GM10266 (cell line): Measurements from ENCODE around the gene MAS1L.

Experiments
- DNase-seq: peaks from one replicate; pipeline ENCODE4 v3.0.0; 2012; ENCODE audit errors: extremely low spot score
- TF ChIP-seq, protein P1 (sequence below): IDR thresholded peaks from 2 replicates; pipeline ENCODE4 v1.5.1; 2012; ENCODE audit warnings: mild to moderate bottlenecking, low read depth; ENCODE audit not compliant: control insufficient read depth, insufficient read depth; ENCODE audit errors: missing control alignments

MAS1L gene

DNA sequence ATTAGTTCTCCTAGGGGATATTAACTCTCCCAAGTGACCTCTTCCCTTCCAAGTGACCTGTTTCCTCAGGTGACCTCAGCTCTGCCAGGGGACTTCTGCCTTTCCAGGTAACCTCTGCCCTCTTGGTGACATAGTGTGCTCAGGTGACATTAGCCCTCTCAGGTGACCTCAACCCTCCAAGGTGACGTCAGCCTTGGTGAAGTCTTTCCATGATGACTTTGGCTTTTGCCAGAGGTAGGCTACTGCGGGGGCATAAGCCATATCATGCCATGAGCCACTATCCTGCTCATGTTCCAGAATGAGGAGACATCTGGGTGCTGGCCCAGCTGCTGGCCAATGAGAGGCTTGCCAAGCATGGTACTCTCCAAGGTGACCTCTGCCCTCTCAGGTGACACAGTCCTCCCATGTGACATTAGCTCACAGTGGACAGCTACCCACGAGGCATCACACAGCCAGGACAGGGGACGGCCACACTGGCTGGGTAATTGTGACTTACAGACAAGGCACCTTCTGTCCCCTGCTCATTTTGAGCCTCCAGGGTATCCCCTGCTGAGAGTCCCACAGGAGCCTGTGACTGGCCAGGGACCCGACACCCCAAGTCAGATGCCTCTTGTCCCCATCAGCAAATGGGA lies 40.7 kb upstream of the MAS1L start:
- no peak for DNase-seq
- TF ChIP-seq, protein P1, sequence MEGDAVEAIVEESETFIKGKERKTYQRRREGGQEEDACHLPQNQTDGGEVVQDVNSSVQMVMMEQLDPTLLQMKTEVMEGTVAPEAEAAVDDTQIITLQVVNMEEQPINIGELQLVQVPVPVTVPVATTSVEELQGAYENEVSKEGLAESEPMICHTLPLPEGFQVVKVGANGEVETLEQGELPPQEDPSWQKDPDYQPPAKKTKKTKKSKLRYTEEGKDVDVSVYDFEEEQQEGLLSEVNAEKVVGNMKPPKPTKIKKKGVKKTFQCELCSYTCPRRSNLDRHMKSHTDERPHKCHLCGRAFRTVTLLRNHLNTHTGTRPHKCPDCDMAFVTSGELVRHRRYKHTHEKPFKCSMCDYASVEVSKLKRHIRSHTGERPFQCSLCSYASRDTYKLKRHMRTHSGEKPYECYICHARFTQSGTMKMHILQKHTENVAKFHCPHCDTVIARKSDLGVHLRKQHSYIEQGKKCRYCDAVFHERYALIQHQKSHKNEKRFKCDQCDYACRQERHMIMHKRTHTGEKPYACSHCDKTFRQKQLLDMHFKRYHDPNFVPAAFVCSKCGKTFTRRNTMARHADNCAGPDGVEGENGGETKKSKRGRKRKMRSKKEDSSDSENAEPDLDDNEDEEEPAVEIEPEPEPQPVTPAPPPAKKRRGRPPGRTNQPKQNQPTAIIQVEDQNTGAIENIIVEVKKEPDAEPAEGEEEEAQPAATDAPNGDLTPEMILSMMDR, result no peak

DNA sequence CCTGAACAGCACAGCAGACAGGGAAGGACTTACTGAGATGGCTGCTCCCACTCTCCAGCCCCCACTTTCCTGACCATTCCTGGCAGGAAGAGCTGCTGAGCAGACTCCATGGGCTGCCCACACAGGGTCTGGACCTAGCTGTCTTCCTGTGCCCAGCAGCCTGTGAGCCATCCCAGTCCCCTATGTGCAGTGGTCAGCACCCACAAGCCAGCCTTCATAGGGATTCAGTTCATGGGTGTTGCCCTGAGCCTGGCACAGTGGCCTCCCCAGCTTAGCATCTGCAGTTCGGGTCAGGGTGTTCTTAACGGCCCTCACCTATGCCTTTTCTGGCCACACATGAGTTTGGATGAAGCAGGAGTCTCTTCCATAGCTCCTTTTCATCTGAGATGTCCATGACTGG lies 39.8 kb upstream of the MAS1L start:
- no peak for DNase-seq
- TF ChIP-seq, protein P1, result no peak

DNA sequence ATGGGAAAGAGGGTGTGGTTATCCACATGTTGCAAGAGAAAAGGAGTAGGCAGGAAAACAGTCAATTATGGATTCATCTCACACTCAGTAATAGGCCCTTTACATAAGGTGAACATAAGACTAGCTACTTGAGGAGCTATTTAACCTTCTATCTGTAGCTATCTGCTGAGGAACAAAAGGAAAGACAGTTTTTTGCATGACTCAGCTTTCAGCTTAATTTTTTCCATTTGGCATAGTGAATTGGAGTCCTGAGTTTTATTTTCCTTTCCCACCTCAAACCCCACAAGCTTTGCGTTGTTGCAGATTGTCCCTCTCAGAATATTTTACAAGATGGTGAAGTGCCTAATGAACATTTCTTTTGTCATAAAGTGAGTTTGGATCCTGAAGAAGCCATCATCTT lies 39.4 kb upstream of the MAS1L start:
- TF ChIP-seq, protein P1, result no peak
- no peak for DNase-seq

DNA sequence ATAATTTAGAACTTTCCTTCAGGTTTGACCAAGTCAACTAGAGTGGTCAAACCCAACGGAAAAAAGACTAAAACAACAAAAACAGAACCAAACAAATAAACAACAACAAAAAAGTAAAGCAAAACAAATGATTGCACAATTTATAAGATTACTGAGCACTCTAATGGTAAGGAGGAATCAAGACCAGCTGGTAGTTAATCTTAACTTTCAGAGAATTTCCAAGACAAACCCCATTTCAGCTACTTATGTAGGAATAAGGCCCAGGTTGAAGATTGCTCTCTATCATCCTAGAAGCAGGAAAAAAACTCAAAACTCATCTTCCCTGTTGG lies 37.5 kb upstream of the MAS1L start:
- TF ChIP-seq, protein P1, result no peak
- DNase-seq, result no peak

DNA sequence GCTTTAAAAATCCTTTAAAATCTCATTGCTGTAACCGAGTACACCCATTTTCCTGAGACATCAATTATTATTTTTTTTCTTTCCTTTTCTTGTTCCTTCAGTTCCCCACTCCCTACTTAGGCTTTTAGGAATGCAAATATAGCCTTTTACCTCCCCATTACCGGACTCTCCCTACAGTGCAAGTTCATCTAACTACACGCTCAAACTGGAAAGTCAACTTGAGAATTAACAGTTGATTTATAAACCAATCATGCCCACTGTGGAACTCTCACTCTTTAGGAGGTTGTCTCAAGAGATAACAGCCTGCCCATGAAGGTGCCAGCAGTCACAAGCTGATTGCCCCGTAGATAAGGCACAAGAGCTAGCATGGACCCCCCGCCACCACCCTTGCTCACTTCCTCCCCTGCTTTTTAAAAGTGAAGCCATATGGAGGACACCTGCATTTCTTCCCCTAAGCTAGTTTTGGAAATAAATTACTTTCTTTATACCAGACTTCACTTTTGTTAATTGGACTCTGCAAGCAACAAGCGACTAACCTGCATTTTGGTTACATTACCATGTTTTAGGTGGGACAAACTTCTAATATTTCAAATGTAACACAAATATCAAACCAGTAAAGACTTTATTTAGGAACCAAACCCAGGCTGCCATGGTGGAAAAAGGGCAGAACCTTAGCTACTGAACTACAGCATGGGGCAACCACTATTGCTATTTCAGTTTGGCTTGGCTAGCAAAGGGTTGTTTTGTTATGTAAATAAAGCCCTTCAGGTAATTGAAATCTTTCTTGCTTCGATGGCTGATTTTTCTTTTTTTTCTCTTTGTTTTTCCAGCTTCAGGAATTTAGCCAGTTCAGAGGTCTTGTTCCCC lies 36.9 kb upstream of the MAS1L start:
- TF ChIP-seq, protein P1, result no peak
- no peak for DNase-seq

DNA sequence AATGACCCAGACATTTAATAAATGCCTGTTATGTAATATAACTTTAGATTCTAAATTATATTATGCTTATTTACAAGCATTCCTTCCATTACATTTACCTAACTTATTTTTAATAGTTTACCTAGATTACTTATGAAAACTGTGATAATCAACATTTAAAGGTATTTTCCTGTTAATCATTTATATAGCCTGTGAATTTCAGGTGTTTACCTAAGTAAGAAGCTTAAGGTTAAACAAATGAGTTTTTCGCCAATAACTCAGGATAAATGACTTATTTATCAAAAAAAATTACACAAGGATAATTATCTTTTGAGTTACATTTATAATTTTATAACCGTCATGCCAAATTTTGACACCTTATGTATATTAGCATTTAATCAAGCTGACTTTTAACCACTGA lies 36.3 kb upstream of the MAS1L start:
- DNase-seq, result no peak
- TF ChIP-seq, protein P1, result no peak

DNA sequence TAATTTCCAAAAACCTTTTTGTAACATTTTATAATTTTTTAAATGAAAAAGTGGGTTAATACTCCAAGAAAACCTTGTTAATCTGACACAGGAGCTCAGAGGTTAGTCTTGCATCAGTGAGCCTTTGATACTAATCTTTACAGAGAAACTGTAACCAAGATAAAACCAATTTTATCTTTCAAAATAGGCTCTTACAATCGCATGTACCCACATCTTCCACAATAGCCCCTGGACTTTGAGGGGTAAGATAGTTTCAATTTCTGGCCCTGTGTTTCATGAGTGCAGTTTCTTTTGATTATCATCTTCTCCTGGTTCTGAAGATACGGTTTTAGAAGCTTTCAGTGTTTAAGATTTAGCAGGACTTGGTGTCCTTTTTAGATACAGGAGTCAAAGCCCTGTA lies 34.5 kb upstream of the MAS1L start:
- TF ChIP-seq, protein P1, result no peak
- DNase-seq, result no peak
